Stomach (tissue), 4 donors: ENCODE data around the gene RERE.

ENCODE experiments used
- POLR2A ChIP-seq, 4 donors: fragments of 450-650 bp; IDR thresholded peaks; one replicate each; pipeline ENCODE4 v1.6.1; 2016; ENCODE audit warnings: antibody characterized with exemption in 4 of 4, control low read depth in 2 of 4, mild to moderate bottlenecking in 1 of 4, moderate library complexity in 1 of 4
- TF ChIP-seq, protein P1 (sequence below), 7 experiments: fragments of 450-650 bp in 4 of 7; fragments of 200-600 bp in 3 of 7; sonication (generic) in 3 of 7; IDR thresholded peaks; one replicate each; pipeline ENCODE4 v1.5.1; 2016 to 2019; ENCODE audit warnings: antibody characterized with exemption in 7 of 7, control low read depth in 2 of 7, mild to moderate bottlenecking in 1 of 7

DNA sequence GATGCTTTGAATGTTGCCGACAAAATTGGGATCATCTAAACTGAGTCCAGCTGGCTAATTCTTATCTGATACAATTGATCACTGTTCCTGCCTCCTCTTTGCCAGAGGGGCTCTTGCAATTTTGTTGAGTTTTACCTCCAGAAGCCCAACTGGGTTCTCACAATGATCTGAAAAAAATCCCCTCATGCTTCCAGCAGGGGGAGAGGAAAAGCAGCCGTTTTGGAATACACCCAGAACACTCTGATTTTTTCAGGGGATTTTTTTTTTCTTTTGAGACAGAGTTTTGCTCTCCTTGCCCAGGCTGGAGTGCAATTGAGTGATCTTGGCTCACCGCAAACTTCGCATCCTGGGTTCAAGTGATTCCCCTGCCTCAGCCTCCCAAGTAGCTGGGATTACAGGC, 13.9 kb upstream of the RERE start:
- TF ChIP-seq, protein P1, sequence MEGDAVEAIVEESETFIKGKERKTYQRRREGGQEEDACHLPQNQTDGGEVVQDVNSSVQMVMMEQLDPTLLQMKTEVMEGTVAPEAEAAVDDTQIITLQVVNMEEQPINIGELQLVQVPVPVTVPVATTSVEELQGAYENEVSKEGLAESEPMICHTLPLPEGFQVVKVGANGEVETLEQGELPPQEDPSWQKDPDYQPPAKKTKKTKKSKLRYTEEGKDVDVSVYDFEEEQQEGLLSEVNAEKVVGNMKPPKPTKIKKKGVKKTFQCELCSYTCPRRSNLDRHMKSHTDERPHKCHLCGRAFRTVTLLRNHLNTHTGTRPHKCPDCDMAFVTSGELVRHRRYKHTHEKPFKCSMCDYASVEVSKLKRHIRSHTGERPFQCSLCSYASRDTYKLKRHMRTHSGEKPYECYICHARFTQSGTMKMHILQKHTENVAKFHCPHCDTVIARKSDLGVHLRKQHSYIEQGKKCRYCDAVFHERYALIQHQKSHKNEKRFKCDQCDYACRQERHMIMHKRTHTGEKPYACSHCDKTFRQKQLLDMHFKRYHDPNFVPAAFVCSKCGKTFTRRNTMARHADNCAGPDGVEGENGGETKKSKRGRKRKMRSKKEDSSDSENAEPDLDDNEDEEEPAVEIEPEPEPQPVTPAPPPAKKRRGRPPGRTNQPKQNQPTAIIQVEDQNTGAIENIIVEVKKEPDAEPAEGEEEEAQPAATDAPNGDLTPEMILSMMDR (IDR thresholded peaks at IDR 0.05): no peak
- TF ChIP-seq POLR2A (IDR thresholded peaks at IDR 0.05): no peak
